VCaP (cell line): ENCODE measurements around the gene SLC18A3.

ENCODE experiments used
- H3K27ac ChIP-seq: fragments of 450-650 bp; 2 replicates; pipeline ENCODE4 v1.5.1; 2017
- TF ChIP-seq, protein P1 (sequence below): fragments of 450-650 bp; conservative IDR thresholded peaks from 2 replicates; pipeline ENCODE4 v1.5.1; 2017; ENCODE audit warnings: mild to moderate bottlenecking, moderate library complexity

The SLC18A3 gene

DNA sequence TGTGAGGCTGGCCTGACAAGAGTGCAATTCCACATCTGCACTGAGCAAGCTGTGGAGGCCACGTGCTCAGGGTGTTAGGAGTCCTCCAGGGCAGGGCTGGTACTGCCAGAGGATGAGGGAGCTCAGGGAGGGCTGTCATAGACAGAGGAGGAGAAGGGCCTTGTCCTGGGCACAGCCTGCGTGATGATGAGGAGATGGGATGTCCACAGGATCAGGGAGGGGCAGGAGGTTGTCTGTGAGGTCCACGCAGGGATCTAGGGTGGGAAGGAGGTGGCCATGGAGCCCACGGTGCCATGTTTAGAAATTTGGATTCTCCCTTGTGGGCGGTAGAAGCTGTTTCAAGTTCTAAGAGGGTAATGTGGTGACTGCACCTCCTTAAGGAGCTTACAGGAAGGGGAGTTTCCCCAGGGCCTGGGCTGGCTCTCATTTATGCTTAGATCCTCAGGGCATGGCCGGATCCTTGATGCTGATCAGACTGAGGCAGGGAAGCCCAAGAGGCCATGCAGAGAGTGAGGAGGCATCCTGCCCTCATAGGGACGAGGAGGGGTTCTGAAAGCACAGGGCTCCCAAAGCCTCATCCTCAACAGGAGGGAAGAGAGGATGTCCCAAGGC is 34.0 kb downstream of the SLC18A3 start:
- H3K27ac ChIP-seq = no peak overlapping the region
- TF ChIP-seq, protein P1, sequence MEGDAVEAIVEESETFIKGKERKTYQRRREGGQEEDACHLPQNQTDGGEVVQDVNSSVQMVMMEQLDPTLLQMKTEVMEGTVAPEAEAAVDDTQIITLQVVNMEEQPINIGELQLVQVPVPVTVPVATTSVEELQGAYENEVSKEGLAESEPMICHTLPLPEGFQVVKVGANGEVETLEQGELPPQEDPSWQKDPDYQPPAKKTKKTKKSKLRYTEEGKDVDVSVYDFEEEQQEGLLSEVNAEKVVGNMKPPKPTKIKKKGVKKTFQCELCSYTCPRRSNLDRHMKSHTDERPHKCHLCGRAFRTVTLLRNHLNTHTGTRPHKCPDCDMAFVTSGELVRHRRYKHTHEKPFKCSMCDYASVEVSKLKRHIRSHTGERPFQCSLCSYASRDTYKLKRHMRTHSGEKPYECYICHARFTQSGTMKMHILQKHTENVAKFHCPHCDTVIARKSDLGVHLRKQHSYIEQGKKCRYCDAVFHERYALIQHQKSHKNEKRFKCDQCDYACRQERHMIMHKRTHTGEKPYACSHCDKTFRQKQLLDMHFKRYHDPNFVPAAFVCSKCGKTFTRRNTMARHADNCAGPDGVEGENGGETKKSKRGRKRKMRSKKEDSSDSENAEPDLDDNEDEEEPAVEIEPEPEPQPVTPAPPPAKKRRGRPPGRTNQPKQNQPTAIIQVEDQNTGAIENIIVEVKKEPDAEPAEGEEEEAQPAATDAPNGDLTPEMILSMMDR = no peak

DNA sequence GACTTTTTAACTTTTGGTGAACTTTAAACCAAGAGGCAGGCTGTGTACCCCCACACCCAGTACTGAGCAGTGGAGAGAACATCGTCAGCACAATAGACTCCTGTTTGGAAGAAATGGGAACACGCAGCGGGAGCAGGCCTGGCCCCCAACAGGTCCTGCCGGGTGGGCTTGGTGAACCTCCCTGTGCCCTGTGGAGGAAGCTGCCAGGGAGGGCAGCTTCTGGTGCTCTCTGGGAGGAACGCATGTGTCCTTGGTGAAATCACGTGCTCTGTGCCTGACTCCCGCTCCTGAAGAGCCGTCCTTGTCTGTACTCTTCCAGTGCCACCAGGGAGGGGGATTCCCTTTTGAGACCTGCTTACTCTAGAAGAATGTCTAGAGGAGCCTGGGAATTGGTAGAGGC is 35.3 kb downstream of the SLC18A3 start:
- H3K27ac ChIP-seq = no peak overlapping the region
- TF ChIP-seq, protein P1 = no peak

DNA sequence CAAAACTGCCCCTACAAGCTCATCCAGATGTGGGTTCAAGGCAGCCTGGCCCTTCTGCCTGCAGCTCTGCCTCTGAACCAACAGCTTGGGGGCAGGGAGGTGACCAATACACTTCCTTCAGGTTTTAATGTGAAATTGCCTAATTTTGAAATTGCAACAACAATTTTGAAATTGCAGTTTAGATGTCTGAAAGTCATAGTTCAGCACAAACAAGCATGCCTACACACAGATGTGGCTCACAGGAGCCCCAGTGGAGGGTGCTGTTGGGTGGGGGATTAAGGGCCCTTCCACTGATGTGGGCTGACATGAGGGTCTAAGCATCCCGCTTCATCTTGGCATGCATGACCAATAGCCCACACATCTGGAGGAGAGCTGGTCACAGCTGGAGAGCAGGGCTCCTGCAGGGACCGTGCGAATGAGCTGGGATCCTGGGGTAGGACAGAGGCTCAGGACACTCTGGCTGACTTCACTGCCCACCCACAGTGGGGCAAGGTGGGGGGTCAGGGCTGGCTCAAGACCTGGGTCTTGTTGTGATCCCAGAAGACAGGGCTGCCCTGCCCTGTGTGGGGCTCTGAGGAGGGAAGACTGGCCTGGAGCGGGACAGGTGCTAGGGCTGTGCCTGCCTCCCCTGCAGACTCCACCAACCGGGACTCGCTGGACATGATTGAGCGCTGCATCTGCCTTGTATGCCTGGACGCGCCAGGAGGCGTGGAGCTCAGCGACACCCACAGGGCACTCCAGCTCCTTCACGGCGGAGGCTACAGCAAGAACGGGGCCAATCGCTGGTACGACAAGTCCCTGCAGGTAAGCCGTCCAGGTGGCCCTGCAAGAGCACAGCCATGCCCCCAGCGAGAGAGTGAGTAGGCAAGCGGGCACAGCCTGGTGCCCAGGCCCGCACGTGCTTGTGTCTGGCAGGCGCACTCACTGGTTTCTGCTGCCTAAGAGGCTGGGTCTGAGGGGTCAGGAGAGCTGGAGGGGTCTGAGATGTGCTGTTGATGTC is 36.1 kb downstream of the SLC18A3 start:
- no peak overlapping the region for H3K27ac ChIP-seq
- TF ChIP-seq, protein P1 = no peak

DNA sequence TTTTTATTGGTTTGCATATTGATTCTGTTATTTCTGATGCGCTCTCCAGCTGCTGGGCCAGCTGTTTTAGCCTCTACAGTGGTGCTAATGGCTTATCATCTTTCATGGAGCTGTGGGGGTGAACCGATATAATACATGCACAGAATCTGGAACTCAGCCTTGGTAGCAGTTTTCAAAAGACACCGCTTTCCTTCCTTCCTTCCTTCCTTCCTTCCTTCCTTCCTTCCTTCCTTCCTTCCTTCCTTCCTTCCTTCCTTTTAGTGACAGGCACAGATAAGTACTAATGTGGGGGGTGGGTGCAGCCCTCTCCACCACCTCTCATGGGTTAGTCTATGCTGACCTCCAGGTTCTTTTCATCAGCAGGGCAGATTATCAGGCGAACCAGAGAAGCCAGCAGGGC is 37.4 kb downstream of the SLC18A3 start:
- TF ChIP-seq, protein P1 = no peak
- no peak overlapping the region for H3K27ac ChIP-seq

DNA sequence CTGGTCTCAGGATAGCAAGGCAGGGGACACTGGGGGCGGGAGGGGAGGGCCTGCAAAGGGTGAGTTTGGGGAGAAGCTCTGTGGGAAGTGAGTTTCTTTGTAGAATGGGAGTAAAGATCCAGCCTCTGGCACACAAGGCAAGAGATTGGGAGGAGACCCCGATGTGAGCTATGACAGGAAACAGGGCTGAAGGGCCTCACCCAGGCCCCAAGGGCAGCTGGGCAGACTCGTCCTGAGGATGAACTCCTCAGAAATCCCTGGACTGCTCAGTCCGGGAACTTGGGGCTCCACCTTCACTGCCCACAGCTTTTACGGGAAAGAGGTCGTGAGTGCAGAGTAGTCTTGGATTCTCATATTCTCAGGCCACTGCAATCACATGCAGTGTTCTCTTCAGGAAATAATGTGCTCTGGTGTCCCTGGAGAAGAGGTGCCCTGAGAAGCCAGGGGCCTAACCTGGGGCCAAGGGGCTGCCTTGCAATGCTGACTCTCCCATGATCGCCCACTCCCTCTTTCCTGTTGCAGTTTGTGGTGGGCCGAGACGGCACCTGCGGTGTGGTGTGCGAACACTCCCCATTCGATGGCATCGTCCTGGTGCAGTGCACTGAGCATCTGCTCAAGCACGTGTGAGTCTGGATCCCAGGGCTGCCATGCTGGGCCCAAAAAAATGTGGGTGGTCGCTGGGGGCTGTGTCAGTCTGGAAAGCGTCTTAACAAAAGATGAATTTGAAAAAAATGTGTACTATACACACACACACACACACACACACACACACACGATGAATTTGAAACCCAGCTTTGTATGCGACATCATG is 38.1 kb downstream of the SLC18A3 start:
- no peak overlapping the region for H3K27ac ChIP-seq
- TF ChIP-seq, protein P1 = no peak

DNA sequence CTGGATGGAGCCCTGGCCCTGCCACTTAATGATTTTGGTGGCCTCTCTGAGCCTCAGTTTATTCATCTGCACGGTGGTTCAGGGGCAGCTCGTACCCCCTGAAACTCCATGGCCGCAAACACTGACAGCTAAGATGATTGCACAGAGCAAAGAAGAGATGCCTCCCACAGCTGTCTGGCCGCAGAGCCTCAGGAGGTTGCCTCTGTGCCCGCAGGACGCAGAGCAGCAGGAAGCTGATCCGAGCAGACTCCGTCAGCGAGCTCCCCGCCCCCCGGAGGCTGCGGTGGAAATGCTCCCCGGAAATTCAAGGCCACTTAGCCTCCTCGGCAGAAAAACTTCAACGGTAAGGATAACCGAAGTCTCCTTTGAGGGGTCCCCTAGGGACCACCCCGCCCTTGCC is 39.2 kb downstream of the SLC18A3 start:
- no peak overlapping the region for H3K27ac ChIP-seq
- TF ChIP-seq, protein P1 = no peak
